ENCODE measurements around the gene TRIM56.
"Not testable (repeated sequence)": the region's sequence is repeated elsewhere in the genome, so short reads cannot be mapped to it uniquely, and the experiment has no call there.

The TRIM56 gene

DNA sequence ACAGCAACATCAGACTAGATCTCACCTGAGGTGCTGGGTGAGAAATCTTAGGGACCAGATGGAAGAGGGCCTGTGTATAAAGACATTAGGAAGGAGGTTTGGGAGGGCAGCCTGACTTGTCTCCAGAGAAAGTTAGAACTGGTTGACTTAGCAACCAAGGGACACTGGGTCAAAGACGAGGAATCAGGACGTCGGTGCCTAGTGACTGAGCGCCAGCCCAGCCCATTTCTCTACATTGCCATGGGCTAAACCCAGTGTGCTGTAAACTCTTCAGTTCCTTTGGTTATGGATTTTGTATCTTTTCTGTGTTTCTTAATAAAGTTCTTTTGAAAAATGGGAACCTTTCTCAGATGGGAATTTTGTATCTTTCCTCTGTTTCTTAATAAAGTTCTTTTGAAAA is 12.3 kb downstream of the TRIM56 start:
- Mint-ChIP-seq H3K27me3 (ENCODE audit: low read depth) (peaks cover 14% of the 10 kb centered on the region), H3K27ac (peak overlapping the region; percentile 15), H3K9me3 (no peaks in the 10 kb centered on the region), H3K36me3 (ENCODE audit: low read depth) (peaks cover 7% of the 10 kb centered on the region), H3K4me3 (no peak overlapping the region), H3K4me1 (ENCODE audit: low read depth) (peaks cover 7% of the 10 kb centered on the region)
- DNase-seq (ENCODE audit: low spot score) = no peak

DNA sequence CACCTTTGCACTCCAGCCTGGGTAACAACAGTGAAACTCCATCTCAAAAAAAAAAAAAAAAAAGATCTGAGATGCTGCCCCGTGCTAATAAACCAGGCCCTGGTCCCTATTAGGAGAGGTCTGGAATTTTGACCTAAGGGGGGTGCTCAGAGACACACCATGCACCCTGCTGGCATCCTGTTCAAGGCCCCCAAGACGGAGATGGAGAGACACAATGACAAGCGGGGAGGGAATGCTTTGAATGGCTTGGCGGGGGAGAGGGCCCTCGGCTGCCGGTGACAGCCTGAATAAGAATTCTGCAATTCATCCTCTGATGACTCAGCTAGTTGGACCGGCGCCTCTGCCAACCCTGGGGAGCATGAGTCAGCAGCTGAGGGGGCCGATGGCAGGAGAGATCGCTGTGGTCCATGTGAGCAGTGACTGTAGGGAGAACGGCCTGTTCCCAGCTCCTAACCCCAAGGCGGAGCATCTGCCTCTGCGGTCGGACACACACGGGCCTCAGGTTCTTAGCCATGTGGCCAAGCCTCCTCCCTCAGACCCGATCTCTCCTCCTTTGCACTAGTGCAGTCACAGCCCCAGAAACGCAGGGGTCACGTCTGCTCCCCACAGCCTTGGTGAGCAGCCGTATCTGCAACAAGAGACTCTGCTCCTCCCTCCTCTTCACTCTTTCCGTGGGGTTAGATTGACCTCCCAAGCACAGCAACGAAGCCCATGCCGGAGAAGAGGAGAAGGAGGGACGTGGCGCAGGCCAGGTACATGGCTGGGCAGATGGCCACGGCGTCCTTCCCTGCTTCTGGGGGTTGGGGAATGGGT is 14.9 kb downstream of the TRIM56 start:
- Mint-ChIP-seq H3K4me3 (no peak overlapping the region), H3K27ac (no peak overlapping the region), H3K9me3 (no peaks in the 10 kb centered on the region), H3K4me1 (ENCODE audit: low read depth) (peaks cover 7% of the 10 kb centered on the region), H3K27me3 (ENCODE audit: low read depth) (peaks cover 14% of the 10 kb centered on the region), H3K36me3 (ENCODE audit: low read depth) (no peaks in the 10 kb centered on the region)
- DNase-seq (ENCODE audit: low spot score) = peak; percentile 65

DNA sequence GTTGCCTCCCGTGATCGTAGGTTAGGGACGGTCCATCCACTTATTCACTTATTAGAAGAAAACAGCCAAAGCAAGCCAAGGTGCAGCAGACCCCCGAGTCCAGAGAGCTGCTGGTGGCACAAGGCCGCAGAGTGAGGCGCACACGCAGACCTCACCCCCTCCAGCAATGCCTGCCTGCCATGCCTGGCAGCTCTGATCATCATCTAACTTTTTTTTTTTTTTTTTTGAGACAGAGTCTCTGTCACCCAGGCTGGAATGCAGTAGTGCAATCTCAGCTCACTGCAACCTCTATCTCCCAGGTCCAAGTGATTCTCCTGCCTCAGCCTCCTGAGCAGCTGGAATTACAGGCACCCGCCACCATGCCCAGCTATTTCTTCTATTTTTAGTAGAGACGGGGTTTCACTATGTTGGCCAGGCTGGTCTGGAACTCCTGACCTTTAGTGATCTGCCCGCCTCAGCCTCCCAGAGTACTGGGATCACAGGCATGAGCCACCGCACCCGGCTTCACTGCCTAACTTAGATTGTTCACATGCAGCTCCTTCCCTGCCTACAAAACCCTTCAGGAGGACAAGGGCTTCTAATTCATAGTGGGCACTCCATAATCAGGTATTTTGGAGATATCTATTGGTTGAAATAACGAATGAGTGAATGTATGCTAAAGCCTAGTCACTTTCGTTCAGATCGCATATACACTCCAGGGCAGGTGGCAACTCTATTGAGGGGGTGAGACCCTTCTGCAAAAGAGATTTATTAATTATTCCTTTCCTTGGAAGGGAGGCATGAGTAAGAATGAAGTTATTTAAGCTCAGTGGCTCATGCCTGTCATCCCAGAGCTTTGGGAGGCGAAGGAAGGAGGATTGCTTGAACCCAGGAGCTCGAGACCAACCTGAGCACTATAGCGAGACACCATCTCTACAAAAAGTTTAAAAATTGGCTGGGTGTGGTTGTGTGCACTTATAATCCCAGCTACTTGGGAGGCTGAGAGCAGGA is 15.9 kb downstream of the TRIM56 start:
- Mint-ChIP-seq H3K27ac (no peak overlapping the region), H3K4me1 (ENCODE audit: low read depth) (peaks cover 7% of the 10 kb centered on the region), H3K9me3 (no peaks in the 10 kb centered on the region), H3K4me3 (no peak overlapping the region), H3K27me3 (ENCODE audit: low read depth) (peaks cover 14% of the 10 kb centered on the region), H3K36me3 (ENCODE audit: low read depth) (no peaks in the 10 kb centered on the region)
- no peak for DNase-seq (ENCODE audit: low spot score)

DNA sequence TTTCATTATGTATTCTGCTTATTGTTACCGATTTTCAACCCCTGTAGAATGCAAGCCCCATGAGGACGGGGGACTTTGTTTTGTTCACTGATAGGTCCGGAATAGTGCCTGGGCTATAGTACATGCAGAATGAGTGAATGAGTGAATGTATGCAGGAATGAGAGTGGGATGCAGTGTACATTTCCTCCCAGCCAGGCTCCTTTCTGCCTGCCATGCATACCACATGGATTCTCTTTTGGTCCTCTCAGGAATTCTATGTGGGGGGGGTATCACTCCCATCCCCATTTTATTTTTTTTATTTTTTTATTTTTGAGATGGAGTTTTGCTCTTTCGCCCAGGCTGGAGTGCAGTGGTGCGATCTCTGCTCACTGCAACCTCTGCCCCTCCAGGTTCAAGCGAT is 16.7 kb downstream of the TRIM56 start:
- Mint-ChIP-seq H3K4me1 (ENCODE audit: low read depth) (peaks cover 7% of the 10 kb centered on the region), H3K36me3 (ENCODE audit: low read depth) (no peaks in the 10 kb centered on the region), H3K27me3 (ENCODE audit: low read depth) (peaks cover 14% of the 10 kb centered on the region), H3K9me3 (no peaks in the 10 kb centered on the region), H3K27ac (no peak overlapping the region), H3K4me3 (no peak overlapping the region)
- no peak for DNase-seq (ENCODE audit: low spot score)

DNA sequence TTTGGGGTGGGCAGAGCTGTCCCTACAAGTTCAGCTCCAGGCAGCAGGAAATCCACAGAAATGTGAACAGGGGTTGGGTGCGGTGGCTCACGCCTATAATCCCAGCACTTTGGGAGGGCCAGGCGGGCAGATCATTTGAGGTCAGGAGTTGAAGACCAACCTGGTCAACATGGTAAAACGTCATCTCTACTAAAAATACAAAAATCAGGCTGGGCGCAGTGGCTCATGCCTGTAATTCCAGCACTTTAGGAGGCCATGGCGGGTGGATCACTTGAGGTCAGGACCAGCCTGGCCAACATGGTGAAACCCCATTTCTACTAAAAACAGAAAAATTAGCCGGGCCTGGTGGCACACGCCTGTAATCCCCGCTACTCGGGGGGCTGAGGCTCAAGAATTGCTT is 18.4 kb downstream of the TRIM56 start:
- H3K27me3 Mint-ChIP-seq (ENCODE audit: low read depth) = peaks cover 14% of the 10 kb centered on the region
- DNase-seq (ENCODE audit: low spot score); H3K27ac Mint-ChIP-seq; H3K36me3 Mint-ChIP-seq (ENCODE audit: low read depth); H3K9me3 Mint-ChIP-seq; H3K4me3 Mint-ChIP-seq; H3K4me1 Mint-ChIP-seq (ENCODE audit: low read depth): not testable (repeated sequence)

DNA sequence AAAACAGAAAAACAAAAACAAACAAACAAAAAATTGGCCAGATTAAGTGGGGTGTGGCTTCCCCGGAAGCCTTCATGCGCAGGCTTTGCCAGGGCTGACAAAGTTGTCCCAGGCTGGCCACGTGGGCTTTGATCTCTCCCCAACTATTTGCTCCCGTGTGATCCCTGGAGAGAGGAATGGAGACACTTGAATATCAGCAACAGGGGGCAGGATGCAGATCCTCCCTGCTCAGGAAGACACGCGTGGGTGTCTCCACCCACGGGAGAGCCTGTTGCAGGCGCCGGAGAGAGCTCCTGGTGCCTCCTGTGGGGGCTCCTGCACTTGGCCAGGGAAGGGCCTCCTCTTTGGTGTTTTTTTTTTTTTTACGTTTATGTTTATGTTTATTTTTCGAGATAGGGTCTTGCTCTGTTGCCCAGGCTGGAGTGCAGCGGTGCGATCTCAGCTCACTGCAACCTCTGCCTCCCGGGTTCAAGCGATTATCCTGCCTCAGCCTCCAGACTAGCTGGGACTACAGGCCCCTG is 19.0 kb downstream of the TRIM56 start:
- Mint-ChIP-seq H3K4me3 (no peak overlapping the region), H3K4me1 (ENCODE audit: low read depth) (peaks cover 7% of the 10 kb centered on the region), H3K36me3 (ENCODE audit: low read depth) (no peaks in the 10 kb centered on the region), H3K27ac (no peak overlapping the region), H3K27me3 (ENCODE audit: low read depth) (peaks cover 14% of the 10 kb centered on the region), H3K9me3 (no peaks in the 10 kb centered on the region)
- no peak for DNase-seq (ENCODE audit: low spot score)

DNA sequence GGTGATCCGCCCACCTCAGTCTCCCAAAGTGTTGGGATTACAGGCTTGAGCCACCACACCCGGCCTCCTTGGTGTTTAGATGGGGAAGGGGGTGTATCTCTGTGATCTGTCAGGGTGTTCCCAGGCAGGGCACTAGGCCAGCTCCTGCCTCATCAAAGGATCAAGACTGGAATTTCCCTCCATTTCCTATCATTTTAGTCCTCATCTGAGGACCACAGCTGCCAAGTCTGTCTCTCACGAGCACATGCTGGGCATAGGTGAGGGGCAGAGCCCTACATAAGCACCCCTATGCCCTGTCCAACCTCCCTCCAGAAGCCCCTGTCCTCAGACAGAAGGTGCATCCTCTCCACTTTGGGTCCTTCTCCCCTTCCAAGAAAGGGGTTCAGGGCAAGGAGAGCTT is 19.5 kb downstream of the TRIM56 start:
- no peaks in the 10 kb centered on the region for H3K36me3 Mint-ChIP-seq (ENCODE audit: low read depth)
- no peak overlapping the region for H3K27ac Mint-ChIP-seq
- no peak for DNase-seq (ENCODE audit: low spot score)
- peaks cover 14% of the 10 kb centered on the region for H3K27me3 Mint-ChIP-seq (ENCODE audit: low read depth)
- peaks cover 7% of the 10 kb centered on the region for H3K4me1 Mint-ChIP-seq (ENCODE audit: low read depth)
- H3K4me3 Mint-ChIP-seq = no peak overlapping the region
- H3K9me3 Mint-ChIP-seq = no peaks in the 10 kb centered on the region

DNA sequence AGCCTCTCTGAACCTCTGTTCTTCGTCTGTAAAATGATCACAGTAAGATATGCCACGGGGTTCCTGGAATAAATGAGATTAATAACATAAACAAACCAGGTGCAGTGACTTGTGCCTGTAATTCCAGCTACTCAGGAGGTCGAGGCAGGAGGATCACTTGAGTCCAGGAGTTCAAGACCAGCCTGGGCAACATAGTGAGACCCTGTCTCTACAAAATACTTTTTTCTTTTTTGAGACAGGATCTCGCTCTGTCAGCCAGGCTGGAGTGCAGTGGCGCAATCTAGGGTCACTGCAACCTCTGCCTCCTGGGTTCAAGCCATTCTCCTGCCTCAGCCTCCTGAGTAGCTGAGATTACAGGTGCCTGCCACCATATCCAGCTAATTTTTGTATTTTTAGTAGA is 20.0 kb downstream of the TRIM56 start:
- not testable (repeated sequence) for H3K27ac Mint-ChIP-seq; DNase-seq (ENCODE audit: low spot score); H3K4me1 Mint-ChIP-seq (ENCODE audit: low read depth); H3K4me3 Mint-ChIP-seq; H3K9me3 Mint-ChIP-seq; H3K36me3 Mint-ChIP-seq (ENCODE audit: low read depth)
- peaks cover 13% of the 10 kb centered on the region for H3K27me3 Mint-ChIP-seq (ENCODE audit: low read depth)

DNA sequence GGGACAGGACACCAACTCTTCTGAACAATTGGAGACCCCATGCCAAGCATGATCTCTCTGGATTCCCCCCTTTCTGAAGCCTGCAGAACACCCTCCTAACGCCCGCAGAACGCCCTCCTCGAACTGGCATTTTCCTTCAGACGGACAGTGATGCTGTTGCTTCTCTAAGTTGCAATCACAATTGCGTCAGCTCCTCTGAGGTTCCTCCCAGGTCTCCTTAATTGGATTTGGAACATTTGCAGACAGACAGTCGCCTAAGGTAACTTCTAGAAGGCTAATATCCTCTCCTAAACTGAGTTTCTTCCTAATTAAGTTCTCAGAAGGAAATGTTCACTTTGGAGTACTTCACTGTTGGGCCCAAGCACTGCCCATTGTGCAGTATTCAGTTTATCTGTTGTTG is 21.1 kb downstream of the TRIM56 start:
- no peaks in the 10 kb centered on the region for H3K36me3 Mint-ChIP-seq (ENCODE audit: low read depth)
- no peak overlapping the region for H3K4me3 Mint-ChIP-seq
- no peaks in the 10 kb centered on the region for H3K9me3 Mint-ChIP-seq
- no peak for DNase-seq (ENCODE audit: low spot score)
- H3K4me1 Mint-ChIP-seq (ENCODE audit: low read depth) = no peaks in the 10 kb centered on the region
- no peak overlapping the region for H3K27ac Mint-ChIP-seq
- H3K27me3 Mint-ChIP-seq (ENCODE audit: low read depth) = peaks cover 3% of the 10 kb centered on the region

DNA sequence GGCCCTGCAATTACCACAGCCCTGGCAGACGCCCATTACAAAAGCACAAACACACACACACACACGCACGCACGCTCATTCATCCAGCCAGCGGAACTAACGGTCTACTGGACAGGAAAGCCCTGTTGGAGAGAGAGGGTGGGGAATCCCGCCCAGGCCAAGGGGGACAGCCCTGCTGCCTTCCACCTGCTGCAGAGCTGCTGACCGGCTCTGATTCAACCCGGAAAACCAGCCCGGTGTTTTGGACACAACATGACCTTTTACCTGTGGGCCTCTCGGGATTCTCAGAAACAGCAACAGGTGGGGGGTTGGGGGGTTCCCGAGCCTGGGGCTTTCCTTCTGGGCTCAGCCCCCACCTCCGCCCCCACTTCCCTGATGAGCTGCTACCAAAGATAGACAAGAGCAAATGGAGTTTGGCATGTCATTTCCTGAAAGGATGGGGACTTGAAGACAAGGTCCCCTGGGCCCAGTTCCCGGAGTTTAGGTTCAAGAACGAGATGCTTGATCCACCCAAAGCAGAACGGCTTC is 23.1 kb downstream of the TRIM56 start:
- no peak overlapping the region for H3K4me3 Mint-ChIP-seq
- no peaks in the 10 kb centered on the region for H3K9me3 Mint-ChIP-seq
- H3K36me3 Mint-ChIP-seq (ENCODE audit: low read depth) = no peaks in the 10 kb centered on the region
- H3K27me3 Mint-ChIP-seq (ENCODE audit: low read depth) = no peaks in the 10 kb centered on the region
- H3K4me1 Mint-ChIP-seq (ENCODE audit: low read depth) = no peaks in the 10 kb centered on the region
- no peak overlapping the region for H3K27ac Mint-ChIP-seq
- DNase-seq (ENCODE audit: low spot score) = no peak

DNA sequence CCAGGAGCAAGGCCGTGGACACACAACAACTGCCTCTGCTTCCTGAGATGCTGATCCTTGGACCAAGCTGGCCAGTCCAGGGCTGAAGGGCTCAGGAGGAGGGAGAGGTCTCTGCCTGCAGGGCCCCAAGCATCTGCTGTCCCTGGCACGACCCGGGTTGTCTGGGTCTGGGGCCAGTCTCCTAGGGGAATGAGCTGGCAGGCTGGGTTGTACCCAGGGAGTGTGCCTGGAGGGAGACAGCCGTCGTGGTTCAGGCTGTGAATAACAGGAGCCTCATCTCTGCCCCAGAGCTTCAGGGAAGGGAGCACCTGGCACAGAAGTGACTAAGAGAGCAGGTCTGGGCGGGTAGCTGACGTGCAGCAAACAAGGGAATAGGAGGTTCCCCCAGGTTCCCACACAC is 23.7 kb downstream of the TRIM56 start:
- no peak for DNase-seq (ENCODE audit: low spot score)
- no peaks in the 10 kb centered on the region for H3K36me3 Mint-ChIP-seq (ENCODE audit: low read depth)
- no peaks in the 10 kb centered on the region for H3K4me1 Mint-ChIP-seq (ENCODE audit: low read depth)
- no peaks in the 10 kb centered on the region for H3K9me3 Mint-ChIP-seq
- H3K27ac Mint-ChIP-seq = no peak overlapping the region
- no peaks in the 10 kb centered on the region for H3K27me3 Mint-ChIP-seq (ENCODE audit: low read depth)
- no peak overlapping the region for H3K4me3 Mint-ChIP-seq

DNA sequence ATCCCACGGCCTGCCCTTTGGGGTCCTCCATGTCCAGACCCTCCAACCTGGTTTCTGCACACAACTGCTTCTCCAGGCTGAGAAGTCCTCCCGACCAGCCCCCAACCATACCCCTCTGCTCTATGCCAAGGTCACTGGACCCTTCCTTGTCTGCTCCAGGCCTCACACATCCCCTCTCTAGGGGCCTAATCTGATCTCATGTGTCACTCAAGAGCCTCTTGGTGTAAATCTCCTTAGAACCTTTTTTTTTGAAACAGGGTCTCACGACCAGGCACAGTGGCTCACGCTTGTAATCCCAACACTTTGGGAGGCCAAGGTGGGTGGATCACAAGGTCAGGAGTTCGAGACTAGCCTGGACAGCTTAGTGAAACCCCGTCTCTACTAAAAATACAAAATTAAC is 24.1 kb downstream of the TRIM56 start:
- Mint-ChIP-seq H3K4me1 (ENCODE audit: low read depth) (no peaks in the 10 kb centered on the region), H3K27ac (no peak overlapping the region), H3K27me3 (ENCODE audit: low read depth) (no peaks in the 10 kb centered on the region), H3K4me3 (no peak overlapping the region), H3K36me3 (ENCODE audit: low read depth) (no peaks in the 10 kb centered on the region), H3K9me3 (no peaks in the 10 kb centered on the region)
- DNase-seq (ENCODE audit: low spot score) = no peak

DNA sequence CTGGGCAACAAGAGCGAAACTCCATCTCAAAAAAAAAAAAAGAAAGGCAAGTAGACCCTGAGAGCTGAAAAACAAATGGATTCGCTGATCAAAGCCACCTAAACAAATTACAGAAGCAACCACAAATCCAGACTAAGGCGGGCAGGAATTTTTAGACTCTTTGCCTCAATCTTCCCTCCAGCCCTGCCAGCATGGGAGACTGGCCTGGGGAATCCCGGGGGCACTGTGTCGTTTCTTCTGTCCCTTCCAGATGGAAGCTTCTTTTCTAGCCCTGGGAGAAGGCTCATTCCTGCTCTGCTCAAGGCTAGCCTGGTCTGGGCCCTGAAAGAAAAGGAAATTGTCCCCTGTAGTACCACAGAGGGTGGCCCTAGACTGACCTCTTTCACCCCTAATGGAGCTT is 26.0 kb downstream of the TRIM56 start:
- Mint-ChIP-seq H3K36me3 (ENCODE audit: low read depth) (no peaks in the 10 kb centered on the region), H3K9me3 (no peaks in the 10 kb centered on the region), H3K27me3 (ENCODE audit: low read depth) (no peaks in the 10 kb centered on the region), H3K4me3 (no peak overlapping the region), H3K4me1 (ENCODE audit: low read depth) (no peaks in the 10 kb centered on the region), H3K27ac (no peak overlapping the region)
- DNase-seq (ENCODE audit: low spot score) = no peak

DNA sequence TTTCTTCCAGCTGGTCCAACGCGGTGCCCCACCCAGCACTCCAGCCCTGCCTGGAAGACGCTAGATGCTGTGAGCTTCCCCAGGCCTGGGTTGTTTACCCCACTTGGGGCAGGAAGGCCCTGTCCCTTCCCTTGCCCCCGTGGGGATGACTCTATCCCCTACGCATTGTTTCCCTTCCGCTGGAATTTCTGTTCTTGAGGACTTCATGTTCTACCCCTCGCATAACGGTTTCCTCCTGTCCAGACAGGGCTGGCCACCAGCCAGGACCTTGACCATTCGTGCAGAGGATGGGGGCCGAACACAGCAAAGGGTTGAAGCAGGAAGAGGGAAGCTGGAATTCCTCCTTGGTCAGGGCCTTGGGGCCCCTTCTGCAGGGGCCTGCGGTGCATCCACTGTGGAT is 27.0 kb downstream of the TRIM56 start:
- DNase-seq (ENCODE audit: low spot score) = no peak

More for the DNA sequence above, 27.0 kb downstream of the TRIM56 start:
- Mint-ChIP-seq H3K27ac (no peak overlapping the region), H3K4me3 (no peak overlapping the region), H3K27me3 (ENCODE audit: low read depth) (no peaks in the 10 kb centered on the region), H3K9me3 (no peaks in the 10 kb centered on the region), H3K36me3 (ENCODE audit: low read depth) (no peaks in the 10 kb centered on the region), H3K4me1 (ENCODE audit: low read depth) (no peaks in the 10 kb centered on the region)
